Tibial artery (tissue), 4 donors: ENCODE measurements around the gene TOR4A.

ENCODE experiments used
- DNase-seq, 2 donors: peaks; one replicate each; pipeline ENCODE4 v3.0.0-alpha.2; 2019
- H3K27ac ChIP-seq, 2 donors: fragments of 200-600 bp; sonication (generic) in 1 of 2; 1 replicate in 1 of 2; 2 replicates in 1 of 2; pipeline ENCODE4 v1.5.1; 2018 to 2019; ENCODE audit warnings: mild to moderate bottlenecking in 1 of 2
- H3K27me3 ChIP-seq, 2 donors: fragments of 200-600 bp; sonication (generic) in 1 of 2; one replicate each; pipeline versions ENCODE4 v1.5.1 to v1.6.0; 2016 to 2019
- H3K36me3 ChIP-seq, 3 donors: fragments of 200-600 bp; sonication (generic) in 2 of 3; one replicate each; pipeline ENCODE4 v1.5.1; 2016 to 2019; ENCODE audit warnings: mild to moderate bottlenecking in 2 of 3
- H3K4me1 ChIP-seq, 4 donors: fragments of 200-600 bp; sonication (generic) in 2 of 4; 1 replicate in 3 of 4; 2 replicates in 1 of 4; pipeline ENCODE4 v1.5.1; 2016 to 2019
- H3K4me3 ChIP-seq, 2 donors: fragments of 200-600 bp; sonication (generic) in 1 of 2; 1 replicate in 1 of 2; 2 replicates in 1 of 2; pipeline ENCODE4 v1.5.1; 2018 to 2019; ENCODE audit warnings: mild to moderate bottlenecking in 2 of 2
- H3K9me3 ChIP-seq, 3 donors: fragments of 200-600 bp; sonication (generic) in 1 of 3; one replicate each; pipeline ENCODE4 v1.5.1; 2016 to 2019
- intact Hi-C: fragments of 100-400 bp; cut with DNase I; formaldehyde crosslinking; loops from one replicate; pipeline ENCODE4 v1.15.0; 2023; ENCODE audit warnings: low total_unique reads
- TF ChIP-seq, protein P1 (sequence below), 2 experiments: fragments of 200-600 bp in 1 of 2; fragments of 450-650 bp in 1 of 2; IDR thresholded peaks; one replicate each; pipeline ENCODE4 v1.5.1; 2017 to 2019; ENCODE audit warnings: antibody characterized with exemption in 2 of 2, mild to moderate bottlenecking in 1 of 2, moderate library complexity in 1 of 2

TOR4A gene

DNA sequence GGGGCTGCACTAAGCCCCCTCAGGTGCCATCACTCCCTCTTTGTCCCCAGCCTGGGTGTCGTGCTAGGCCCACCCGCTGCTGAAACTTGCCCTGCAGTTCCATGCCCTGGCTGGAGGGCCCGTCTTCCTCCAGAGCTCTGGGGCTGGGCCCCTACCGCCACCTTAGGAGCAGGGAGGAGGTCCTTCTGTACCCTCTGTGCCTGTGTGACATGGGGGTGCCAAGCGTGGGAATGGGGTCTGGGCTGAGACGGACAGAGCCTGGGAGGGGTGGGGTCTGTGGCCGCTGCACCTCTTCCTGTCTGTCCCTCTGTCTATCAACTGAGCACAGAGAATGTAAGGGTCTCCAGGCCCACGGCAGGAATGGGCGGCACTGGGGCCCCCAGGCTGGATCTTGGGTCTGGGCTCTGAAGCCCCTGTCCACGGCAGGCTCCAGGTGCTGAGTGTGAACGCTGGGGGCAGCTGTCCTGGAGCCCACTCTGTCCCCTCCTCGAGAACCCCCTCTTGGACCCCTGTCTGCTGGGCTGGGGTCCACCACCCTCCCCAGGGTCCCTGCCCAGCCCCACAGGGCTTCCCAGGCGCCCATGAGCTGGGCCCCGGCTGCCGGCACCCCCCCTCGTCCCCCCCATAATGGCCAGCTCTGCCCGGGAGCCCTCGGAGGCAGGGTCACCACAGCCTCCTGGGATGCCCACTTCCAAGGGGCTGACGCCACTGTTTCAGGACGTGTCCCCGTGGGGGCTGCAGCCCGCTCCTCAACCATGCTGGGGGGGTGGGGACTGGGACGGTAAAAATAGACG, 40.4 kb downstream of the TOR4A start:
- no peak overlapping the region for H3K27ac ChIP-seq
- no peaks in the 10 kb centered on the region for H3K36me3 ChIP-seq
- peak in 1 of 2 donors; percentile 65 for DNase-seq
- peaks cover 0 to 55% (median 29%) of the 10 kb centered on the region in 4 donors for H3K4me1 ChIP-seq
- intact Hi-C loops = no loop called here
- H3K4me3 ChIP-seq = no peak overlapping the region
- TF ChIP-seq, protein P1, sequence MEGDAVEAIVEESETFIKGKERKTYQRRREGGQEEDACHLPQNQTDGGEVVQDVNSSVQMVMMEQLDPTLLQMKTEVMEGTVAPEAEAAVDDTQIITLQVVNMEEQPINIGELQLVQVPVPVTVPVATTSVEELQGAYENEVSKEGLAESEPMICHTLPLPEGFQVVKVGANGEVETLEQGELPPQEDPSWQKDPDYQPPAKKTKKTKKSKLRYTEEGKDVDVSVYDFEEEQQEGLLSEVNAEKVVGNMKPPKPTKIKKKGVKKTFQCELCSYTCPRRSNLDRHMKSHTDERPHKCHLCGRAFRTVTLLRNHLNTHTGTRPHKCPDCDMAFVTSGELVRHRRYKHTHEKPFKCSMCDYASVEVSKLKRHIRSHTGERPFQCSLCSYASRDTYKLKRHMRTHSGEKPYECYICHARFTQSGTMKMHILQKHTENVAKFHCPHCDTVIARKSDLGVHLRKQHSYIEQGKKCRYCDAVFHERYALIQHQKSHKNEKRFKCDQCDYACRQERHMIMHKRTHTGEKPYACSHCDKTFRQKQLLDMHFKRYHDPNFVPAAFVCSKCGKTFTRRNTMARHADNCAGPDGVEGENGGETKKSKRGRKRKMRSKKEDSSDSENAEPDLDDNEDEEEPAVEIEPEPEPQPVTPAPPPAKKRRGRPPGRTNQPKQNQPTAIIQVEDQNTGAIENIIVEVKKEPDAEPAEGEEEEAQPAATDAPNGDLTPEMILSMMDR (IDR thresholded peaks at IDR 0.05) = no peak
- peaks cover 0 to 56% of the 10 kb centered on the region in 2 donors for H3K27me3 ChIP-seq
- H3K9me3 ChIP-seq = no peaks in the 10 kb centered on the region

DNA sequence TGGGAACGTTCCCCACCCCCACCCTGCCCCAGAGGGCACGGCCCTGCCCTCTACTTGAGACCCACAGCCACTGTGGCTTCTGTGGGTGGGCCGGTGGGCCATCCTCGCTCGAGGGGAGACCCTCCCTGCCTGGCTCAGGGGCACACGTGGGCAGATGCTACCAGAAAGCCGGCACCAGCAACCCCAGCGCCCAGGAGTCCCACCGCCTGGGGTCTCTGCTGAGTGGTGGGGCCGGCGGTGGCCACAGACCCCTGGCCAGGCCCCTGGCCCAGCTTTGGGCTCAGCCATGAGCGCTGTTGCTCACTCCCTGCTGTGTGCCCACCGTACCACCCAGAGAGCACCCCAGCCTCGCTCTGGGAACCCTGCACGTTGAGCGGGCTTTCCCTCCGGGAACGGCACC, 41.1 kb downstream of the TOR4A start:
- no peaks in the 10 kb centered on the region for H3K9me3 ChIP-seq
- H3K36me3 ChIP-seq = no peaks in the 10 kb centered on the region
- H3K27ac ChIP-seq = peak overlapping the region; percentile 18 to 51
- TF ChIP-seq, protein P1 (IDR thresholded peaks at IDR 0.05) = no peak
- no peak overlapping the region for H3K4me3 ChIP-seq
- no peak for DNase-seq
- peaks cover 0 to 54% (median 29%) of the 10 kb centered on the region in 4 donors for H3K4me1 ChIP-seq
- peaks cover 0 to 53% of the 10 kb centered on the region in 2 donors for H3K27me3 ChIP-seq
- intact Hi-C loops = no loop called here

DNA sequence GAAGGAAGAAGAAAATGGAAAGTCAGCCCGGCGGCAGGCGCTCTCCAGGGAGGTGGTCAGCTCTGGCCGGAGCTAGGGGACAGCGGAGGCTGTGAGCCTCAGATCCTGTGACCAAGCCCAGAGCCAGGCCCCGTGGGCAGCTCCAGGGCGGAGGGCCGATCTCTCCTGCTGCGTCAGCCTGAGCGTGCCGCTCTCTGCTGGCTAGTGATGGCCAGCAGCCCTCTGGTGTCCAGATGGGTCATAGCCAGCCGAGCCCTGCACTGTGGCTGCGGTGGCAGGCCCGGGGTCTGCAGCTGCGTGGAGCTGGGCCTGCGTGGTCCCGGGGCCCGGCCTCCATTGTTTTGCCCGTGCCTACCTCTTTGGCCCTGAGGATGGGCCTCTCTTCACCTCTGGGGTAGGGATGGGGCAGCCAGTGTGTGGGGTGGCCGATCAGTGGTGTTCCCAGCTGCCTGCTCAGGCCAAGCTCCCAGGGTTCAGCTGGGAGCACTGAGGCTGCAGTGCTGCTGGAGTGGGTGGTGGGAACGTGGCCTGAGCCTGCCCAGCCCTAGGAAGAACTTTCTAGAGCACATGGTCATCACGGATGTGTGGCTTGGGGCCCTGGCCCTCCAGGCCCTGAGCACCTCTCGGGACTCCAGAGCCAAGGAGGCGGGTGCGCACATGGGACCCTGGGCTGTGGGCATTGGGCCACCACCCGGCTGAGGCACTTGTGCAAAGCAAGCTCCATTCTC, 41.6 kb downstream of the TOR4A start:
- peak overlapping the region in 1 of 2 donors; percentile 51 for H3K27ac ChIP-seq
- H3K9me3 ChIP-seq = no peaks in the 10 kb centered on the region
- no peaks in the 10 kb centered on the region for H3K36me3 ChIP-seq
- TF ChIP-seq, protein P1 (IDR thresholded peaks at IDR 0.05) = peak; percentile 28 to 42
- peak in 1 of 2 donors; percentile 83 for DNase-seq
- H3K4me1 ChIP-seq = peaks cover 0 to 48% (median 29%) of the 10 kb centered on the region in 4 donors
- no peak overlapping the region for H3K4me3 ChIP-seq
- intact Hi-C loops = no loop called here
- peaks cover 0 to 53% of the 10 kb centered on the region in 2 donors for H3K27me3 ChIP-seq

DNA sequence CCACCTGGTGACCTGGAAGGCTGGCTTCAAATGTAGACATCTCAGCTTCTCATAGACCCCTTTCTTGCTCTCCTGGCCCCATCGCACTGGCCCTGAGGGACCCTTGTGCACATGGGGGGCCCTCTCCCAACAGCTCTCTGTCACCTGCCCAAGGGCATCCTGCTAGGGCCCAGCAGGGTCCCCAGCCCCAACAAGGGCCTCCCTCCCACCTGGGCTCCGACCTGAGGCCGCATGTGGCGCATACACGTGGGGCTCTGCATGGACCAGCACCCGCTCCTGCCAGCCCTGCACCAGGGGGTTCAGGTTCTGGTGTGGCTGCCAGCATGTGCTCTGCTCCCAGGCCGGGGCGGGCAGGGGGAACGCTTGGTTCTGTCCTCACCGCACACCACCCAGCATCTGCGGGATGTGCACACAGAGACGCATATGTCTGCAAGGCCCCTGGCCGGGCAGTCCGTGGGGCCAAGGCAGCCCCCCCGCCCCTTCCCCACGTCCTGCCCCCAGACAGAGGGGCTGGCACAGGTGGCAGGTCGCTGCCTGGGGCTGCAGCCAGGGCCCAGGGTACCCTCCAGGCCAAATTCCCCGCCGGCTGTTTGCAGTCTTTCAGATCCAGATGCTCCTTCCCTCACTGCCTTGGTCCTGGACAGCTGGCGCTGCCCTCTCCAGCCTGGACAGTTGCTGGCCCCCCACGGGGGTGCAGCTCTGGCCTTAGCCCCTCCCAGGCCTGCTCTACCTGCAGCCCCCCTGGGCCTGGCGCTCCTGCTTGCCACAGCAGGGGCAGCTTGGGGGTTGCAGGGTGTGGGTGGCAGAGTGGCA, 42.4 kb downstream of the TOR4A start:
- DNase-seq = peak in 1 of 2 donors; percentile 62
- no peak overlapping the region for H3K4me3 ChIP-seq
- TF ChIP-seq, protein P1 (IDR thresholded peaks at IDR 0.05) = no peak
- H3K36me3 ChIP-seq = no peaks in the 10 kb centered on the region
- peaks cover 0 to 46% of the 10 kb centered on the region in 2 donors for H3K27me3 ChIP-seq
- intact Hi-C loops = no loop called here
- H3K27ac ChIP-seq = no peak overlapping the region
- H3K4me1 ChIP-seq = peaks cover 0 to 41% (median 29%) of the 10 kb centered on the region in 4 donors
- H3K9me3 ChIP-seq = no peaks in the 10 kb centered on the region
